ENCODE results near the gene OR10Z1. TPM values are rescaled to one million over a fixed set of nuclear protein-coding genes. Genes with fewer than 3 reads are reported as not detected.

OR10Z1 gene
- total RNA-seq, 1 experiment from 2014 or later = not detected

DNA sequence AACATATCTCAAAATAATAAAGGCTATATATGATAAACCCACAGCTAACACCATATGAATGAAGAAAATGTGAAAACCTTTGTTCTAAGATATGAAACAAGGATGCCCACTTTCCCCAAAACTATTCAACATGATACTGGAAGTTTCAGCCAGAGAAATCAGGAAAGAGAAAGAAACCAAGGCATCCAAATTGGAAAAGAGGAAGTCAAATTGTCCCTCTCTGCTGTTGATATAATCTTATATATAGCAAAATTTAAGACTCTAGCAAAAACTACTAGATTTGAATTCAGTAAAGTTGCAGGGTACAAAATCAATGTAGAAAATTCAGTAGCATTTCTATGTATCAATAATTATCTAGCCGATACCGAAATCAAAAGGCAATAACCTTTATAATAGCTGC lies 4.3 kb upstream of the OR10Z1 start:
- no TSS peak for BruUV-seq (replicated peaks)
- CTCF ChIA-PET = no interaction called here
- intact Hi-C loops (cut with micrococcal nuclease; ENCODE audit: unreplicated experiment) (no loop called here), in situ Hi-C loops (cut with HindIII; ENCODE audit: low pct_unique_long_range_greater_than_20kb, low sequenced_read_pairs) (no loop called here)
- H3K27me3 ChIP-seq (ENCODE audit: control insufficient read depth, insufficient read depth, low read length) = no peaks in the 10 kb centered on the region
- no peaks in the 10 kb centered on the region for H3K36me3 ChIP-seq (ENCODE audit: control insufficient read depth, insufficient read depth, low read length)
- H3K9me3 ChIP-seq (ENCODE audit: control insufficient read depth, insufficient read depth, low read depth, low read length) = no peaks in the 10 kb centered on the region
- TF ChIP-seq POLR2AphosphoS5 (IDR thresholded peaks at IDR 0.05; ENCODE audit: low read depth, low read length) (no peak), SIN3A (IDR thresholded peaks at IDR 0.05; ENCODE audit: borderline replicate concordance, insufficient read depth, low read depth, low read length) (no peak), REST (IDR thresholded peaks at IDR 0.05; ENCODE audit: insufficient read depth in 1 of 2, low read depth in 2 of 2, low read length in 1 of 2) (no peak), TCF7L2 (IDR thresholded peaks at IDR 0.05; ENCODE audit: low read depth, low read length) (no peak)
- TF ChIP-seq, protein P1, sequence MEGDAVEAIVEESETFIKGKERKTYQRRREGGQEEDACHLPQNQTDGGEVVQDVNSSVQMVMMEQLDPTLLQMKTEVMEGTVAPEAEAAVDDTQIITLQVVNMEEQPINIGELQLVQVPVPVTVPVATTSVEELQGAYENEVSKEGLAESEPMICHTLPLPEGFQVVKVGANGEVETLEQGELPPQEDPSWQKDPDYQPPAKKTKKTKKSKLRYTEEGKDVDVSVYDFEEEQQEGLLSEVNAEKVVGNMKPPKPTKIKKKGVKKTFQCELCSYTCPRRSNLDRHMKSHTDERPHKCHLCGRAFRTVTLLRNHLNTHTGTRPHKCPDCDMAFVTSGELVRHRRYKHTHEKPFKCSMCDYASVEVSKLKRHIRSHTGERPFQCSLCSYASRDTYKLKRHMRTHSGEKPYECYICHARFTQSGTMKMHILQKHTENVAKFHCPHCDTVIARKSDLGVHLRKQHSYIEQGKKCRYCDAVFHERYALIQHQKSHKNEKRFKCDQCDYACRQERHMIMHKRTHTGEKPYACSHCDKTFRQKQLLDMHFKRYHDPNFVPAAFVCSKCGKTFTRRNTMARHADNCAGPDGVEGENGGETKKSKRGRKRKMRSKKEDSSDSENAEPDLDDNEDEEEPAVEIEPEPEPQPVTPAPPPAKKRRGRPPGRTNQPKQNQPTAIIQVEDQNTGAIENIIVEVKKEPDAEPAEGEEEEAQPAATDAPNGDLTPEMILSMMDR (IDR thresholded peaks at IDR 0.05) = no peak
- ATAC-seq (no peak), DNase-seq (ENCODE audit: low read depth, low spot score) (no peak)
- POLR2A ChIA-PET = no interaction called here
- no peak overlapping the region for H3K27ac ChIP-seq (ENCODE audit: low read length)
- H3K4me1 ChIP-seq (ENCODE audit: control insufficient read depth, insufficient read depth, low read length) = no peaks in the 10 kb centered on the region
- H3K4me3 ChIP-seq (ENCODE audit: low read depth in 2 of 2, low read length in 2 of 2) = no peak overlapping the region

GRCh38 chr1:158607296-158607695 lies 2.2 kb downstream of the OR10Z1 start:
- ChIA-PET CTCF (no interaction called here), POLR2A (no interaction called here)
- no TSS peak for BruUV-seq (replicated peaks)
- intact Hi-C loops (cut with micrococcal nuclease; ENCODE audit: unreplicated experiment) (no loop called here), in situ Hi-C loops (cut with HindIII; ENCODE audit: low pct_unique_long_range_greater_than_20kb, low sequenced_read_pairs) (no loop called here)
- no peak for TF ChIP-seq POLR2AphosphoS5 (IDR thresholded peaks at IDR 0.05; ENCODE audit: low read depth, low read length)
- TF ChIP-seq, protein P1 (IDR thresholded peaks at IDR 0.05) = no peak
- no peak for TF ChIP-seq REST (IDR thresholded peaks at IDR 0.05; ENCODE audit: insufficient read depth in 1 of 2, low read depth in 2 of 2, low read length in 1 of 2)
- no peak for TF ChIP-seq TCF7L2 (IDR thresholded peaks at IDR 0.05; ENCODE audit: low read depth, low read length)
- TF ChIP-seq SIN3A (IDR thresholded peaks at IDR 0.05; ENCODE audit: borderline replicate concordance, insufficient read depth, low read depth, low read length) = no peak
- DNase-seq (ENCODE audit: low read depth, low spot score) (no peak), ATAC-seq (no peak)
- Histone ChIP-seq H3K4me1 (ENCODE audit: control insufficient read depth, insufficient read depth, low read length) (no peaks in the 10 kb centered on the region), H3K27ac (ENCODE audit: low read length) (no peak overlapping the region), H3K9me3 (ENCODE audit: control insufficient read depth, insufficient read depth, low read depth, low read length) (no peaks in the 10 kb centered on the region), H3K27me3 (ENCODE audit: control insufficient read depth, insufficient read depth, low read length) (no peaks in the 10 kb centered on the region), H3K36me3 (ENCODE audit: control insufficient read depth, insufficient read depth, low read length) (no peaks in the 10 kb centered on the region), H3K4me3 (ENCODE audit: low read depth in 2 of 2, low read length in 2 of 2) (no peak overlapping the region)
